Heart left ventricle (tissue), 16 donors: ENCODE measurements around the gene OGFOD3. TPM values are rescaled to one million over a fixed set of nuclear protein-coding genes. Genes with fewer than 3 reads are reported as not detected.
A peak's percentile ranks its signal among the peaks of the same experiment; 100 is the strongest.
"Not testable (repeated sequence)": the region's sequence is repeated elsewhere in the genome, so short reads cannot be mapped to it uniquely, and the experiment has no call there.

Experiments
- ATAC-seq, 4 donors: fragments of 200-7000 bp; cut with Tn5 transposase; one replicate each; pipeline ENCODE4 v1.9.1; 2020 to 2022; ENCODE audit warnings: moderate library complexity in 4 of 4, mild to moderate bottlenecking in 3 of 4, moderate number of reproducible peaks in 1 of 4
- DNase-seq, 5 donors: peaks; one replicate each; pipeline ENCODE4 v3.0.0-alpha.2; 2020
- H3K27ac ChIP-seq, 12 donors: fragments of 200-600 bp; sonication (generic) in 4 of 12; one replicate each; pipeline versions ENCODE4 v1.5.0 to v1.8.0; 2016 to 2022; ENCODE audit warnings: mild to moderate bottlenecking in 2 of 12
- H3K27me3 ChIP-seq, 9 donors: fragments of 200-600 bp; sonication (generic) in 2 of 9; one replicate each; pipeline versions ENCODE4 v1.5.1 to v1.8.0; 2016 to 2022; ENCODE audit warnings: mild to moderate bottlenecking in 3 of 9
- H3K36me3 ChIP-seq, 9 donors: fragments of 200-600 bp; sonication (generic) in 2 of 9; one replicate each; pipeline versions ENCODE4 v1.5.0 to v1.8.0; 2018 to 2022; ENCODE audit warnings: mild to moderate bottlenecking in 2 of 9
- H3K4me1 ChIP-seq, 12 donors: fragments of 200-600 bp; sonication (generic) in 4 of 12; one replicate each; pipeline versions ENCODE4 v1.5.0 to v1.8.0; 2016 to 2022; ENCODE audit warnings: mild to moderate bottlenecking in 3 of 12
- H3K4me3 ChIP-seq, 12 donors: fragments of 200-600 bp; sonication (generic) in 4 of 12; one replicate each; pipeline versions ENCODE4 v1.5.0 to v1.8.0; 2017 to 2022; ENCODE audit warnings: mild to moderate bottlenecking in 9 of 12, moderate library complexity in 4 of 12
- H3K9me3 ChIP-seq, 12 donors: fragments of 200-600 bp; sonication (generic) in 4 of 12; one replicate each; pipeline versions ENCODE4 v1.5.0 to v1.8.0; 2016 to 2022; ENCODE audit warnings: mild to moderate bottlenecking in 1 of 12
- CTCF ChIP-seq, 12 donors: fragments of 200-600 bp; sonication (generic) in 4 of 12; IDR thresholded peaks; one replicate each; pipeline versions ENCODE4 v1.5.0 to v1.8.0; 2018 to 2022; ENCODE audit warnings: antibody characterized with exemption in 12 of 12, mild to moderate bottlenecking in 5 of 12
- POLR2A ChIP-seq, 2 donors: fragments of 450-650 bp; IDR thresholded peaks; one replicate each; pipeline ENCODE4 v1.6.1; 2017; ENCODE audit warnings: antibody characterized with exemption in 2 of 2, mild to moderate bottlenecking in 2 of 2, moderate library complexity in 2 of 2
- WGBS, 4 donors: extraction: QIAGEN DNeasy Blood & Tissue Kit in 2 of 4; methylation state at CpG; one replicate each; pipeline versions ENCODE4 v1.1.5 to v1.1.7; 2013 to 2018; 5-methylcytosine and 5-hydroxymethylcytosine counted together
- intact Hi-C, 10 donors: fragments of 100-400 bp; cut with DNase I; formaldehyde crosslinking; loops; one replicate each; pipeline versions ENCODE4 v1.11.1 to v1.14.2; 2022
- polyA plus RNA-seq, 2 donors: library from polyadenylated mRNA; stranded (reverse); fragments of 200-250 nt; gene quantifications; one replicate each; pipeline ENCODE4 v1.2.3, GENCODE V29; 2013
- total RNA-seq, 9 donors: library from RNA; depleted of rRNA in 2 of 9; stranded (reverse); fragments of >200 nt in 2 of 9; fragmentation: NEBNext Ultra II Directional in 3 of 9; extraction: Animal tissue kit (Norgen Biotek cat#: 25700) in 3 of 9; gene quantifications; one replicate each; pipeline versions ENCODE4 v1.1.0 to v1.2.4, GENCODE V29; 2016 to 2023
- donor health status: ischemic (EF 13 %, LVEDD 7.1; RV severe dilation, severe dysfunction).
- donor health status: healthy with polysubstance abuse.
- donor health status: DM: no; HTN: yes; CAD: no.
- donor health status: DM: no; HTN: no; CAD: no.
- donor health status: ischemic (EF 25% LVEDD 6.9; RV normal size, moderate dysfunction).
- donor health status: ischemic (EF 25% LVEDD 5.7; RV mildly dilated, moderate dysfunction).
- donor health status: healthy.
- donor health status: DM: yes; HTN: yes; CAD: no.
- donor health status: ischemic (EF 35%, LVEDD 5.7; RV mildly dilated, moderate dysfunction).
- donor health status: nonischemic (EF 11% LVEDD 7.7; RV severe dilation, severe dysfunction).
- donor health status: DM: yes; HTN: yes; CAD: no.
- donor health status: PGD.
- donor health status: ischemic (EF 29% LVEDD 5.4; RV normal size, mild dysfunction).
- donor health status: nonischemic (EF 23%, LVEDD 6.1; RV moderate dilation, normal function).

Gene OGFOD3
- total and polyA plus RNA-seq, 11 donors = 22.6 to 38.5 (median 29.3) TPM

GRCh38 chr17:82373731-82374625, 44.4 kb downstream of the OGFOD3 start:
- no peak overlapping the region for H3K27ac ChIP-seq
- WGBS, 4 donors = 84 to 92% (median 88%) methylated on average over 20 to 37 of the region's 37 CpGs
- H3K27me3 ChIP-seq = peaks cover 29 to 92% (median 54%) of the 10 kb centered on the region in 9 donors
- no peaks in the 10 kb centered on the region for H3K9me3 ChIP-seq
- no peak for TF ChIP-seq CTCF (IDR thresholded peaks at IDR 0.05)
- intact Hi-C loops = loop anchor here in 1 of 10 donors (5.0 kb wide), 1 partner anchor 38 kb away; no protein-coding TSS in a partner anchor
- H3K4me3 ChIP-seq = no peak overlapping the region
- H3K36me3 ChIP-seq = no peaks in the 10 kb centered on the region
- peaks cover 0 to 29% (median 19%) of the 10 kb centered on the region in 12 donors for H3K4me1 ChIP-seq
- DNase-seq (peak in 1 of 5 donors; percentile 30), ATAC-seq (peak in 3 of 4 donors; percentile 10 to 44 (median 24))

DNA sequence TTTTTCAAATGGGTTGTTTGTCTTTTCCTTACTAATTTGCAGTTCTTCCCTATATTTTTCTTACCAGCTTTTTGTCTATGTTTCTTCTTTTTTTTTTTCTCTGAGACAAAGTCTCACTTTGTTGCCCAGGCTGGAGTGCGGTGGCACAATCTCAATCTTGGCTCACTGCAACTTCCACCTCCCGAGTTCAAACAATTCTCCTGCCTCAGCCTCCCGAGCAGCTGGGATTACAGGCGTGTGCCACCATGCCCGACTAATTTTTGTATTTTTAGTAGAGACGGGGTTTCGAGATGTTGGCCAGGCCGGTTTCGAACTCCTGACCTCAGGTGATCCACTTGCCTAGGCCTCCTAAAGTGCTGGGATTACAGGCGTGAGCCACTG, 45.3 kb downstream of the OGFOD3 start:
- not testable (repeated sequence) for ATAC-seq, H3K4me3 ChIP-seq, H3K27ac ChIP-seq, H3K9me3 ChIP-seq, H3K36me3 ChIP-seq, DNase-seq
- WGBS, 4 donors = 82 to 93% (median 90%) methylated on average over 10 of the region's 10 CpGs
- intact Hi-C loops = loop anchor here in 1 of 10 donors (5.0 kb wide), 1 partner anchor 39 kb away; no protein-coding TSS in a partner anchor
- Histone ChIP-seq H3K27me3 (peaks cover 24 to 93% (median 49%) of the 10 kb centered on the region in 9 donors), H3K4me1 (peaks cover 0 to 29% (median 19%) of the 10 kb centered on the region in 12 donors)

- Histone ChIP-seq H3K9me3 (no peaks in the 10 kb centered on the region), H3K4me3 (peak overlapping the region in 10 of 12 donors; percentile 22 to 53 (median 42)), H3K4me1 (peaks cover 0 to 29% (median 19%) of the 10 kb centered on the region in 12 donors), H3K27ac (peak overlapping the region in 1 of 12 donors; percentile 21), H3K36me3 (no peaks in the 10 kb centered on the region), H3K27me3 (peaks cover 24 to 92% (median 49%) of the 10 kb centered on the region in 9 donors)
- intact Hi-C loops = loop anchor here in 1 of 10 donors (5.0 kb wide), 1 partner anchor 40 kb away; no protein-coding TSS in a partner anchor
- ATAC-seq (peak in 3 of 4 donors; percentile 31 to 52 (median 34)), DNase-seq (peak in 2 of 5 donors; percentile 12 to 52)
- no peak for TF ChIP-seq CTCF (IDR thresholded peaks at IDR 0.05)
- TF ChIP-seq POLR2A (IDR thresholded peaks at IDR 0.05) = no peak
- 18 to 26% (median 19%) methylated on average over 27 to 41 of the region's 41 CpGs for WGBS, 4 donors
These were observed 45.9 kb downstream of the OGFOD3 start for GRCh38 chr17:82372249-82373071.

DNA sequence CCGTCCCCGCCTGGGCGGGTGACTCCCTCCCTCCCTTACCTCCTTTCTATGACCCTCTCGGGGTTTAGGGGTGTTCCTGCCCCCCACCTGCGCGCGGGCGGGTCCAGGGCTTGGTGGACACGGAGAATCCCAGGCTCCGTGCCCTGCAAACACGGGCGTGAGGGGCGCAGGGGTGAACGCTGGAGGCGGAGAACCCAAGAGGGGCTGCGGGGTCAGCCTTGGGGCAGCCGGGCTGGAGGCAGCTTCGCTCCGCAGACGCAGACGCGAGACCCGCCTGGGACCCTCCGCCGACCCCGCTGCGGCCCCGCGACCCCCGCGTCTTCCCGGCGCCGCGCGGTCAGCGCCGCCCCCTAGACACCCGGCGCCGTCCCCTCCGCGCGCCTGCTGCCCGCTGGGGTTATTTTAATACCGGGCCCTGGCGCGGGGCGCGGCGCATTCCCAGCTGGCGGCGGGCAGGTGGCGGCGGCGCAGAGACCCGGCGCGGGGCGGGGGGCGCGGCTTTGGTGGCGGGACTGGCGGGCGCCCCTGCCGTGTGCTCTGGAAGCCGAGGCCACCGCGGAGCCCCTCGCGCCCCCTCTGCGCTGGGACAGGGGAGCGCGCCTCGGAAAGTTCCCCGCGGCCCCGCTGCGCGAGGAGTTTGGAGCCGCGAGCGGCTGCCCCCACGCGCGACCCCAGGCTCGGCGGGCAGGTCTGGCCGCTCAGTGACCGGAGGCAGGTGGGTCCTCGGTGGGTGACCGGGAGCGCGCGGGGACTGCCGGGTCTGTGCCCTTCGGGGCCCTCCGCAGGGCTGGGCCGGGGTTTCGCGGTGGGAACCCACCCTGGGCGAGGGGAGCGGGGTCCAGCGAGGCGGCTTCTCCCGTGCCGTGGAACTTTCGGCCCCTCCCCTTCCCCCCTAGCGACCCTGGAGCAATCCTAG, 46.8 kb downstream of the OGFOD3 start, which contains the start of gene UTS2R:
Gene UTS2R, plus strand, starts transcription at position 433 of the 916 bp plus-strand sequence. CDS start 2,560 bp downstream, outside the sequence.
- Histone ChIP-seq H3K27ac (peak within 1 kb of the TSS in 1 of 12 donors; percentile 21), H3K36me3 (no peaks in the 10 kb centered on the region), H3K4me3 (peak within 1 kb of the TSS in 11 of 12 donors; percentile 22 to 53 (median 41)), H3K27me3 (peaks cover 24 to 90% (median 49%) of the 10 kb centered on the region in 9 donors), H3K4me1 (peaks cover 0 to 29% (median 19%) of the 10 kb centered on the region in 12 donors), H3K9me3 (no peaks in the 10 kb centered on the region)
- DNase-seq (no peak), ATAC-seq (peak in 1 of 4 donors; percentile 46)
- TF ChIP-seq POLR2A (IDR thresholded peaks at IDR 0.05) (no peak), CTCF (IDR thresholded peaks at IDR 0.05) (no peak)
- 4 to 12% (median 4%) methylated on average over 13 to 109 of the region's 109 CpGs for WGBS, 4 donors
- intact Hi-C loops = loop anchor here in 1 of 10 donors (5.0 kb wide), 1 partner anchor 41 kb away; no protein-coding TSS in a partner anchor
